ENCODE results near the gene BEST1. TPM values are rescaled to one million over a fixed set of nuclear protein-coding genes. Genes with fewer than 3 reads are reported as not detected.
"Not testable (repeated sequence)": the region's sequence is repeated elsewhere in the genome, so short reads cannot be mapped to it uniquely, and the experiment has no call there.

The BEST1 gene
- total RNA-seq, 2 experiments from 2014 or later: 0.14 to 0.25 TPM

GRCh38 chr11:61951484-61952135, 1.5 kb downstream of the BEST1 start:
- H3K27ac ChIP-seq (ENCODE audit: low read depth in 1 of 2, low read length in 2 of 2): no peak overlapping the region
- DNase-seq (no peak), ATAC-seq (ENCODE audit: poor library complexity) (no peak)
- H3K4me3 ChIP-seq (ENCODE audit: low read length): no peak overlapping the region
- Mint-ChIP-seq H3K9me3 (no peaks in the 10 kb centered on the region), H3K4me3 (no peak overlapping the region), H3K36me3 (ENCODE audit: low read depth) (no peaks in the 10 kb centered on the region), H3K4me1 (ENCODE audit: low read depth) (peaks cover 5% of the 10 kb centered on the region), H3K27ac (no peak overlapping the region), H3K27me3 (peaks cover 43% of the 10 kb centered on the region)
- POLR2A ChIA-PET: interaction anchor here (0.9 to 1.4 kb wide), 3 partner anchors 9 to 16 kb away, joined by 3 to 5 read pairs (median 3); partner anchors contain the start of gene FTH1
- intact Hi-C loops (cut with DNase I, micrococcal nuclease): no loop called here
- no peak for TF ChIP-seq CTCF (IDR thresholded peaks at IDR 0.05)
- CTCF ChIA-PET: interaction anchor here (1.3 to 3.5 kb wide), 2 partner anchors 9 to 130 kb away, joined by 4 to 20 read pairs; no protein-coding TSS in a partner anchor
- H3K27me3 ChIP-seq (ENCODE audit: control insufficient read depth in 1 of 2, insufficient read depth in 2 of 2, low read length in 2 of 2): peaks cover 14 to 27% of the 10 kb centered on the region in 2 experiments
- H3K9me3 ChIP-seq (ENCODE audit: control insufficient read depth in 1 of 2, insufficient read depth in 1 of 2, low read length in 2 of 2): peaks cover 0 to 13% of the 10 kb centered on the region in 2 experiments
- peaks cover 23% of the 10 kb centered on the region for H3K4me1 ChIP-seq (ENCODE audit: insufficient read depth, low read length)
- no peaks in the 10 kb centered on the region for H3K36me3 ChIP-seq (ENCODE audit: insufficient read depth, low read length)

- Histone ChIP-seq H3K27ac (ENCODE audit: low read depth in 1 of 2, low read length in 2 of 2) (no peak overlapping the region), H3K27me3 (ENCODE audit: control insufficient read depth in 1 of 2, insufficient read depth in 2 of 2, low read length in 2 of 2) (peaks cover 14 to 27% of the 10 kb centered on the region in 2 experiments), H3K36me3 (ENCODE audit: insufficient read depth, low read length) (no peaks in the 10 kb centered on the region), H3K4me1 (ENCODE audit: insufficient read depth, low read length) (peaks cover 17% of the 10 kb centered on the region), H3K4me3 (ENCODE audit: low read length) (no peak overlapping the region), H3K9me3 (ENCODE audit: control insufficient read depth in 1 of 2, insufficient read depth in 1 of 2, low read length in 2 of 2) (peaks cover 0 to 13% of the 10 kb centered on the region in 2 experiments)
- ATAC-seq (ENCODE audit: poor library complexity) (no peak), DNase-seq (no peak)
- Mint-ChIP-seq H3K4me1 (ENCODE audit: low read depth) (peaks cover 5% of the 10 kb centered on the region), H3K9me3 (no peaks in the 10 kb centered on the region), H3K27ac (no peak overlapping the region), H3K27me3 (peaks cover 40% of the 10 kb centered on the region), H3K4me3 (no peak overlapping the region), H3K36me3 (ENCODE audit: low read depth) (no peaks in the 10 kb centered on the region)
- TF ChIP-seq CTCF (IDR thresholded peaks at IDR 0.05): no peak
- intact Hi-C loops (cut with DNase I, micrococcal nuclease): no loop called here
- POLR2A ChIA-PET: interaction anchor here (1.2 kb wide), 1 partner anchor 15 kb away, joined by 4 read pairs; the partner anchor contains the start of gene FTH1
- CTCF ChIA-PET: interaction anchor here (1.2 to 1.3 kb wide), 2 partner anchors 11 to 129 kb away, joined by 3 to 4 read pairs; no protein-coding TSS in a partner anchor
Observed at GRCh38 chr11:61952882-61953281, 2.7 kb downstream of the BEST1 start.

GRCh38 chr11:61953632-61954031, 3.5 kb downstream of the BEST1 start:
- H3K36me3 Mint-ChIP-seq (ENCODE audit: low read depth); H3K36me3 ChIP-seq (ENCODE audit: insufficient read depth, low read length); H3K4me3 ChIP-seq (ENCODE audit: low read length); DNase-seq; H3K27ac Mint-ChIP-seq; ATAC-seq (ENCODE audit: poor library complexity); H3K4me3 Mint-ChIP-seq; H3K9me3 Mint-ChIP-seq; H3K4me1 Mint-ChIP-seq (ENCODE audit: low read depth); H3K27ac ChIP-seq (ENCODE audit: low read depth in 1 of 2, low read length in 2 of 2); intact Hi-C loops (cut with DNase I, micrococcal nuclease): not testable (repeated sequence)
- Histone ChIP-seq H3K9me3 (ENCODE audit: control insufficient read depth in 1 of 2, insufficient read depth in 1 of 2, low read length in 2 of 2) (peaks cover 0 to 13% of the 10 kb centered on the region in 2 experiments), H3K4me1 (ENCODE audit: insufficient read depth, low read length) (peaks cover 17% of the 10 kb centered on the region), H3K27me3 (ENCODE audit: control insufficient read depth in 1 of 2, insufficient read depth in 2 of 2, low read length in 2 of 2) (peaks cover 14 to 27% of the 10 kb centered on the region in 2 experiments)
- peaks cover 39% of the 10 kb centered on the region for H3K27me3 Mint-ChIP-seq
- CTCF ChIA-PET: interaction anchor here (1.2 kb wide), 1 partner anchor 128 kb away, joined by 3 read pairs; no protein-coding TSS in a partner anchor
- POLR2A ChIA-PET: interaction anchor here (1.2 kb wide), 1 partner anchor 14 kb away, joined by 4 read pairs; the partner anchor contains the start of gene FTH1
